B cell (primary cell): ENCODE data around the gene OR2AK2. TPM values are rescaled to one million over a fixed set of nuclear protein-coding genes. Genes with fewer than 3 reads are reported as not detected.

ENCODE experiments used
- ATAC-seq: fragments of 200-7000 bp; cut with Tn5 transposase; one replicate; pipeline ENCODE4 v1.10.0; 2021; ENCODE audit warnings: low read depth, mild to moderate bottlenecking, moderate number of reproducible peaks, moderate library complexity
- CTCF ChIA-PET: fragments of 350-600 bp; sonication (Branson Sonifier 250); formaldehyde crosslinking; loops from one replicate; lab custom pipeline; 2021; ENCODE audit warnings: antibody characterized with exemption, inconsistent platforms; lab: Charles Lee
- POLR2A ChIA-PET: fragments of 350-600 bp; sonication (Branson Sonifier 250); formaldehyde crosslinking; loops from one replicate; lab custom pipeline; 2021; ENCODE audit warnings: antibody characterized with exemption; lab: Charles Lee
- DNase-seq: peaks from one replicate; pipeline ENCODE4 v3.0.0; 2013
- H2AFZ ChIP-seq: 2 replicates; pipeline ENCODE4 v1.6.1; 2012; ENCODE audit warnings: mild to moderate bottlenecking, low read depth, low read length; ENCODE audit not compliant: insufficient read depth, poor library complexity, severe bottlenecking
- H3K27ac ChIP-seq, 2 donors: 1 replicate in 1 of 2; 2 replicates in 1 of 2; pipeline ENCODE4 v1.5.1; 2012 to 2013; ENCODE audit warnings: low read length in 2 of 2, mild to moderate bottlenecking in 2 of 2, moderate library complexity in 1 of 2
- H3K27me3 ChIP-seq, 4 experiments: fragments of 200-600 bp in 1 of 4; sonication (generic) in 1 of 4; replicated peaks in 1 of 4; 1 replicate in 2 of 4; 2 replicates in 2 of 4; pipeline versions ENCODE4 v1.6.1 to v1.7.0; 2013 to 2016; ENCODE audit warnings: low read length in 3 of 4, mild to moderate bottlenecking in 2 of 4, mixed read lengths in 1 of 4, moderate library complexity in 1 of 4; ENCODE audit not compliant: insufficient read depth in 4 of 4, control insufficient read depth in 3 of 4; ENCODE audit errors: control extremely low read depth in 1 of 4
- H3K36me3 ChIP-seq, 2 experiments: replicated peaks in 1 of 2; 1 replicate in 1 of 2; 2 replicates in 1 of 2; pipeline versions ENCODE4 v1.6.1 to v1.7.1; 2013; ENCODE audit warnings: low read length in 1 of 2; ENCODE audit not compliant: insufficient read depth in 2 of 2, control insufficient read depth in 1 of 2; ENCODE audit errors: control extremely low read depth in 1 of 2, extremely low read depth in 1 of 2
- H3K4me1 ChIP-seq, 2 donors: fragments of 200-600 bp in 1 of 2; sonication (generic) in 1 of 2; 1 replicate in 1 of 2; 2 replicates in 1 of 2; pipeline versions ENCODE4 v1.5.1 to v1.6.1; 2013 to 2017; ENCODE audit warnings: low read length in 2 of 2; ENCODE audit not compliant: control insufficient read depth in 2 of 2, insufficient read depth in 2 of 2
- H3K4me2 ChIP-seq: replicated peaks from 2 replicates; pipeline ENCODE3; 2012; ENCODE audit warnings: mild to moderate bottlenecking, low read depth, low read length; ENCODE audit not compliant: poor library complexity, severe bottlenecking
- H3K4me3 ChIP-seq, 5 experiments: fragments of 200-600 bp in 1 of 5; sonication (generic) in 1 of 5; 1 replicate in 3 of 5; 2 replicates in 2 of 5; pipeline versions ENCODE4 v1.5.1 to v1.7.0; 2011 to 2016; ENCODE audit warnings: low read length in 4 of 5, mild to moderate bottlenecking in 4 of 5, low read depth in 2 of 5, control low read depth in 1 of 5, moderate library complexity in 1 of 5; ENCODE audit not compliant: insufficient read depth in 1 of 5; ENCODE audit errors: control extremely low read depth in 1 of 5, extremely low read depth in 1 of 5
- H3K79me2 ChIP-seq: fragments of 200-600 bp; sonication (generic); one replicate; pipeline ENCODE4 v1.6.0; 2016; ENCODE audit warnings: low read length; ENCODE audit not compliant: control insufficient read depth, insufficient read depth
- H3K9ac ChIP-seq: fragments of 200-600 bp; sonication (generic); 2 replicates; pipeline ENCODE4 v1.6.1; 2017; ENCODE audit warnings: mild to moderate bottlenecking, low read length, moderate library complexity
- H3K9me3 ChIP-seq, 3 donors: one replicate each; pipeline versions ENCODE4 v1.6.1 to v1.7.1; 2013; ENCODE audit warnings: low read length in 2 of 3; ENCODE audit not compliant: control insufficient read depth in 2 of 3, insufficient read depth in 1 of 3; ENCODE audit errors: control extremely low read depth in 1 of 3
- H4K20me1 ChIP-seq: 2 replicates; pipeline ENCODE4 v1.6.0; 2012; ENCODE audit warnings: mild to moderate bottlenecking, low read length; ENCODE audit not compliant: insufficient read depth, control insufficient read depth, poor library complexity, severe bottlenecking
- H3K27ac Mint-ChIP-seq: one replicate; pipeline ENCODE4 v1.8.0; 2021; ENCODE audit warnings: mixed read lengths
- H3K27me3 Mint-ChIP-seq: one replicate; pipeline ENCODE4 v1.8.0; 2021; ENCODE audit warnings: mixed read lengths
- H3K4me1 Mint-ChIP-seq: one replicate; pipeline ENCODE4 v1.8.0; 2021; ENCODE audit warnings: mixed read lengths
- H3K4me3 Mint-ChIP-seq: one replicate; pipeline ENCODE4 v1.8.0; 2021; ENCODE audit warnings: mixed read lengths
- H3K9me3 Mint-ChIP-seq: one replicate; pipeline ENCODE4 v1.8.0; 2022; ENCODE audit warnings: mixed read lengths; ENCODE audit not compliant: insufficient read depth
- CTCF ChIP-seq: fragments of 200-600 bp; IDR thresholded peaks from one replicate; pipeline ENCODE4 v1.8.0; 2022; ENCODE audit warnings: antibody characterized with exemption, mild to moderate bottlenecking
- EZH2 ChIP-seq: IDR thresholded peaks from 2 replicates; pipeline ENCODE4 v1.6.1; 2012; ENCODE audit warnings: borderline replicate concordance, low read depth, mild to moderate bottlenecking, moderate library complexity, low read length; ENCODE audit not compliant: insufficient read depth, poor library complexity, severe bottlenecking
- WGBS: methylation state at CpG from one replicate; pipeline ENCODE4 v1.1.5; 2013; ENCODE audit warnings: missing lambda C conversion rate; ENCODE audit not compliant: insufficient coverage; 5-methylcytosine and 5-hydroxymethylcytosine counted together
- intact Hi-C: fragments of 100-400 bp; cut with micrococcal nuclease; formaldehyde crosslinking; loops from one replicate; pipeline ENCODE4 v1.10.0; 2022
- polyA plus RNA-seq: library from polyadenylated mRNA; depleted of rRNA; stranded (reverse); fragments of >200 nt; gene quantifications from 2 replicates; pipeline ENCODE4 v1.2.3, GENCODE V29; 2012
- total RNA-seq, 2 donors: library from RNA; stranded (reverse); fragments of 120-200 nt in 1 of 2; gene quantifications; 1 replicate in 1 of 2; 2 replicates in 1 of 2; pipeline versions ENCODE4 v1.2.3 to v1.2.4, GENCODE V29; 2013 to 2022

OR2AK2 gene
- total and polyA plus RNA-seq, 2 donors (not counting 1 experiment from before 2014, with no cell fraction given) = 0.39 to 0.60 TPM

- H3K9me3 ChIP-seq = peaks cover 0 to 2% (median 0%) of the 10 kb centered on the region in 3 donors
- H3K4me1 Mint-ChIP-seq = no peaks in the 10 kb centered on the region
- no peaks in the 10 kb centered on the region for H3K79me2 ChIP-seq
- no peak overlapping the region for H3K27ac Mint-ChIP-seq
- CTCF ChIA-PET = no interaction called here
- POLR2A ChIA-PET = no interaction called here
- H2AFZ ChIP-seq = no peak overlapping the region
- H4K20me1 ChIP-seq = no peaks in the 10 kb centered on the region
- intact Hi-C loops = no loop called here
- no CpG with 5 or more reads among the region's 1 CpG for WGBS
- H3K9ac ChIP-seq = no peak overlapping the region
- no peak for DNase-seq
- H3K4me3 ChIP-seq = no peak overlapping the region
- TF ChIP-seq EZH2 = no peak
- TF ChIP-seq CTCF = no peak
- H3K4me1 ChIP-seq = no peaks in the 10 kb centered on the region
- H3K27me3 ChIP-seq = no peaks in the 10 kb centered on the region
- no peak overlapping the region for H3K4me3 Mint-ChIP-seq
- no peaks in the 10 kb centered on the region for H3K9me3 Mint-ChIP-seq
- no peak overlapping the region for H3K27ac ChIP-seq
- no peaks in the 10 kb centered on the region for H3K27me3 Mint-ChIP-seq
- no peak for ATAC-seq
- no peak overlapping the region for H3K4me2 ChIP-seq
- H3K36me3 ChIP-seq = no peaks in the 10 kb centered on the region
These were observed 11.6 kb upstream of the OR2AK2 start for GRCh38 chr1:247953408-247953807.

DNA sequence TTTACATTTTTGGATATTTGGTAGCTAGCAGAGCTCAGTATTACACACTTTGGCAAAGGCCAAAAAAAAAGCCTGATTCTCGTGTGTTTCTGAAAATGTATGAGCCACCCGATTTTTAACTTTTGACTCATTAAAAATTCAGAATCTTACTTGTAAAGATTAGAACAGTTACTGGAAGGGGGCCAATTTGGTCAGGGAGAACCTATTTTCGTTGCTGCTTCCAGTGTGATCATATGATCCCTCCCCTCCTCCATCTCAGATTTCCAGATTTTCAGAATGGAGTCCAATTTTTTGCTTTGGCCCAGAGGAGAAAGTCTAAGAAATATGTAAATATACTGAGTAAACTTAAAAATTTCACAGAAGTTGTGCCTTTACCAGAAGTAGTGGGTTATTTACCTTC is 3.2 kb upstream of the OR2AK2 start:
- Histone ChIP-seq H3K4me1 (peaks cover 9 to 11% of the 10 kb centered on the region in 2 donors), H3K27me3 (no peaks in the 10 kb centered on the region), H3K4me2 (no peak overlapping the region), H4K20me1 (no peaks in the 10 kb centered on the region), H3K9ac (no peak overlapping the region), H2AFZ (no peak overlapping the region), H3K36me3 (no peaks in the 10 kb centered on the region), H3K79me2 (no peaks in the 10 kb centered on the region), H3K27ac (no peak overlapping the region), H3K9me3 (no peaks in the 10 kb centered on the region), H3K4me3 (no peak overlapping the region)
- ATAC-seq (no peak), DNase-seq (no peak)
- H3K4me1 Mint-ChIP-seq = peaks cover 15% of the 10 kb centered on the region
- no peak overlapping the region for H3K27ac Mint-ChIP-seq
- ChIA-PET POLR2A (no interaction called here), CTCF (no interaction called here)
- intact Hi-C loops = no loop called here
- peaks cover 4% of the 10 kb centered on the region for H3K9me3 Mint-ChIP-seq
- peaks cover 4% of the 10 kb centered on the region for H3K27me3 Mint-ChIP-seq
- no CpG with 5 or more reads among the region's 3 CpGs for WGBS
- H3K4me3 Mint-ChIP-seq = no peak overlapping the region
- TF ChIP-seq CTCF (no peak), EZH2 (no peak)
